Measurements from ENCODE around the gene ACSL3.

GRCh38 chr2:222907048-222907447 is 46.2 kb downstream of the ACSL3 start:
- no peak for TF ChIP-seq POLR2AphosphoS5 (IDR thresholded peaks at IDR 0.05)
- no peak for TF ChIP-seq CTCF (IDR thresholded peaks at IDR 0.05 in 8 of 11, conservative IDR thresholded peaks at IDR 0.05 in 3 of 11)
- TF ChIP-seq POLR2A (IDR thresholded peaks at IDR 0.05), result no peak

Measured in spleen (tissue), 7 donors.